ENCODE data around the gene SBF2. TPM values are rescaled to one million over a fixed set of nuclear protein-coding genes. Genes with fewer than 3 reads are reported as not detected.

Gene SBF2
- total RNA-seq, 1 donor from 2014 or later, result 34.5 TPM

Other genes starting within 250 kb of the SBF2 start
- 56.8 TPM for gene ADM, start 10.9 kb upstream of the SBF2 start, total RNA-seq
- gene AMPD3, start 161.0 kb upstream of the SBF2 start, total RNA-seq, result 2.3 TPM
- gene RNF141, start 247.0 kb upstream of the SBF2 start, total RNA-seq, result 10.9 TPM